Tibial nerve (tissue), 4 donors: ENCODE measurements around the gene CHAC1.

Source experiments
- EP300 ChIP-seq, 2 donors: sonication (generic); formaldehyde crosslinking; IDR thresholded peaks; one replicate each; pipeline ENCODE4 v1.6.1; 2017; ENCODE audit warnings: antibody characterized with exemption in 2 of 2, mild to moderate bottlenecking in 1 of 2
- POLR2A ChIP-seq, 2 donors: fragments of 450-650 bp; IDR thresholded peaks; one replicate each; pipeline ENCODE4 v1.6.1; 2017; ENCODE audit warnings: antibody characterized with exemption in 2 of 2, mild to moderate bottlenecking in 2 of 2, moderate library complexity in 2 of 2
- TF ChIP-seq, protein P1 (sequence below), 5 experiments: fragments of 200-600 bp in 3 of 5; fragments of 450-650 bp in 2 of 5; sonication (generic) in 3 of 5; IDR thresholded peaks; one replicate each; pipeline ENCODE4 v1.5.1; 2016 to 2019; ENCODE audit warnings: antibody characterized with exemption in 5 of 5, mild to moderate bottlenecking in 3 of 5, moderate library complexity in 2 of 5

DNA sequence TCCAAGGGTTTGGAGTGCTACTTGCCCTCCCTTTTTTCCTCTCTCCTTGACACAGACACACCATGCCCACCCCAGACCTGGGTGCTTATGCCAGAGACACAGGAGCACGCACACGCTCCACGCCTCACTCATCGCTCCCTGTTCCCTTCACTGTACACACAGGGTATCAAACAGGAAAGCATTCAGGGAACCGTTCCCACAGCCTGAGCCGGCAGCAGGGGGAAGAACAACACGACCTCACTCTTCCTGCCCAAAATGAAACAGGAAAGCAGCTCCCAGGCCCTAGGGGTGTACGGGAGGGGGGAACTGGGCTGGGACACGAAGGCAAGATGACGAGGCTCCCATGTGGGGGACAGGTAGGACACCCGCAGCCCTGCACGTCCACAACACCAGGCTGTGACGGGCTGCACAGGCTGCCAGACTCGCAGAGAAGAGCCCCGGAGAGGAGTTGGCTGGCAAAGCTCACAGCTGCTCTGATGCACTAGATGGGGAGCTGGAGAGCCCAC lies 12.9 kb upstream of the CHAC1 start:
- TF ChIP-seq, protein P1, sequence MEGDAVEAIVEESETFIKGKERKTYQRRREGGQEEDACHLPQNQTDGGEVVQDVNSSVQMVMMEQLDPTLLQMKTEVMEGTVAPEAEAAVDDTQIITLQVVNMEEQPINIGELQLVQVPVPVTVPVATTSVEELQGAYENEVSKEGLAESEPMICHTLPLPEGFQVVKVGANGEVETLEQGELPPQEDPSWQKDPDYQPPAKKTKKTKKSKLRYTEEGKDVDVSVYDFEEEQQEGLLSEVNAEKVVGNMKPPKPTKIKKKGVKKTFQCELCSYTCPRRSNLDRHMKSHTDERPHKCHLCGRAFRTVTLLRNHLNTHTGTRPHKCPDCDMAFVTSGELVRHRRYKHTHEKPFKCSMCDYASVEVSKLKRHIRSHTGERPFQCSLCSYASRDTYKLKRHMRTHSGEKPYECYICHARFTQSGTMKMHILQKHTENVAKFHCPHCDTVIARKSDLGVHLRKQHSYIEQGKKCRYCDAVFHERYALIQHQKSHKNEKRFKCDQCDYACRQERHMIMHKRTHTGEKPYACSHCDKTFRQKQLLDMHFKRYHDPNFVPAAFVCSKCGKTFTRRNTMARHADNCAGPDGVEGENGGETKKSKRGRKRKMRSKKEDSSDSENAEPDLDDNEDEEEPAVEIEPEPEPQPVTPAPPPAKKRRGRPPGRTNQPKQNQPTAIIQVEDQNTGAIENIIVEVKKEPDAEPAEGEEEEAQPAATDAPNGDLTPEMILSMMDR (IDR thresholded peaks at IDR 0.05) = no peak
- no peak for TF ChIP-seq POLR2A (IDR thresholded peaks at IDR 0.05)
- TF ChIP-seq EP300 (IDR thresholded peaks at IDR 0.05) = peak in 1 of 2 donors; percentile 31
